NCI-H524 treated with DMSO at 0.1 percent for 48 hours (cell line): Measurements from ENCODE around the gene TMEM184A.

ENCODE experiments used
- DNase-seq: peaks from one replicate; lab custom pipeline; 2025; lab: John Stamatoyannopoulos, UW

The TMEM184A gene

DNA sequence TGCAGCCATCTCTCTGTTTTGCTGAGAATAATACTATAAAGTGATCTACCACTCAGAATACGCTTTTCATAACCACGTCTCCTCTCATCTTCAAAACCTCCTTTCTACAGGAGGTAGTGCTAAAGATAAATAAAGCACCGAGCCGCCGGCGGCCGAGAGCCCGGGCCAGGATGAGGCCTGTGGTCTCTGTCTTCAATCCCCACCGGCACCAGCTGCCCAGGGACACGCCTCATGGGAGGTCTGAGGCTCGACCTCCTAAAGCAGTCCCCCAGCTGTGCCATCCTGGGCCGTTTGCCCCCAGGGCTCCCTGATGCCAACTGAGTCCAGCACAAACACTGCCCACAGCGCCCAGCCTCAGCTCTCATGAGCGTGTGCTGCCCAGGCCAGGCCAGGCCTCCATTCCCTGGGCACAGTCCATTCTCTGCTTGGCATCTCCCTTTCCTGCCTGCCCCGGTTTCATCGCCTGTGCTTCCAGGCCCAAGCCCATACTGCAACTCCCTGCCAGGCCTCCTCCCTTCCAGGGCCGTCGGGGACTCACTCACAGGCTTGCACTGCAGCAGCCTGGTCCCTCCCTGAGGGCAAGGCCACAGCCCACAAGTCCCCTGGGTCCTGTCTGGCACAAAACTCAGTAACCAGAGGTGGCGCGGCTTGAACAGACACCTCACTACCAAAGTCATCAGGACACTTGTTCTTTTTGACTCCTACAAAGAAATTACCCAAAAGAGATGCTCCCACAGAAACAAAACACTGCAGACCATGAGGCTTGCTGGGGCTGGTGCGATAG lies 54.3 kb downstream of the TMEM184A start:
- no peak for DNase-seq

DNA sequence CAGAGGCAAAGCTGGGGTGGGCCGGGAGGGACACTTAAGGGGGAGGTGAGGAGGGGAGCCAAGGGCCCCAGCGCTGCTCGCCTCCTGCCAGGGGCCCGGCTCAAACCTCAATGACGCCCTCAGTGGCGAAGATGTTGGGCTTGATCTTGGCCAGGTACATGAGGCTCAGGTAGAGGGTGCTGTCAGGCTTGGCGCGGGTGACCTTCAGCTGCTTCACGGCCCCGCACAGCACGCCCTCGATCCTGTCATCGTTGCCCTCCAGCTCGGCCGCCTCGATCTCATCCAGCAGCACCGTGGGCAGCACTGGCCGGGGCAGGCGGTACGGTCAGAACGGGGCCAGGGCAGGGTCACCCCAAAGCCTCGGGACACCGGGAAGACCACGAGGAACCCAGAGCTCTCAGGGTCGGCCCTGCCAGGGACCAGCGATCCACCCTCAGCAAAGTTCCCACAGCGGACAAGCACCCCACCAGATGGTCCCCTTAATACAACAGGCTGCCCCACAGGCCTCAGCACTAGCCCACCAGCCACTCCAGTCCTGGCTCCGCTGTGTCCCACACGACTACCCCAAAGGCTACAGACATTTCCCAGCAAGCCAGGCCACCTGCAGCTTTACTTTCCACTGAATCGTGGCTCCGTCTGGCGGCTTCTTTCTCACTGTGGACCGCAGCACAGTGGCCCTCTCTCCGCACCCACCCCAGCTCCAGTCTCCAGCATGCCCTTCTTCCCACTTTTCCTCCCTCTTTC lies 55.8 kb downstream of the TMEM184A start:
- no peak for DNase-seq

DNA sequence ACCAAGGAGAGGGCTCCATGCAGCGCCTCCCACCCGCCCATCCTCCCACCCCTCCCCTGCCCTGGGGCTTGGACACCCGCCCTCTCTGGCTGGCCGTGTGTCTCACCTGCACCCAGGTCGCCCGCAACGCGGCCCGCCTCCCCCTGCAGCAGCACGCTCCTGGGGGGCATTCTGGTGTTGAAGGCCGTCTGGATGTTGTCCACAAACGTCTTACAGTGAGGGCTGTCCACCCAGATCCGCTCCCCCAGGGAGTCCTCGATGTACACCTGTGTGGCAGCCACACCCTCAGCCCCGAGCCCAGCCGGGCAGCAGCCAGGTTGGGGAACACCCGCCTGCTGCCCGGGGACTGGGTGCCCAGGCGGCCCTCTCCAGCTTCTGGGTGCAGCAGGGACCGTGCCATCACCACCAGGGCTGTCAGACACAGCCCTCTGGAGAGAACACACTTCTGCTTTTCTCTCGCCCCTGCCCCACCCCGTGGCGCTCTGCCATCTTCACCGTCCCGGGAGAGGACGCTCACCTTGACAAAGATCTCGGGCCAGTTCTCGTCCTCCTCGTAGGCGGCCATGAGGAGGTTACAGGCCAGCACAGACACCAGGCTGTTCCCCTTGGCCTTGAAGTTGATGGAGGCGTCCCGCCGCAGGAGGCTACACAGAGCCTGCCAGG lies 56.5 kb downstream of the TMEM184A start:
- no peak for DNase-seq

DNA sequence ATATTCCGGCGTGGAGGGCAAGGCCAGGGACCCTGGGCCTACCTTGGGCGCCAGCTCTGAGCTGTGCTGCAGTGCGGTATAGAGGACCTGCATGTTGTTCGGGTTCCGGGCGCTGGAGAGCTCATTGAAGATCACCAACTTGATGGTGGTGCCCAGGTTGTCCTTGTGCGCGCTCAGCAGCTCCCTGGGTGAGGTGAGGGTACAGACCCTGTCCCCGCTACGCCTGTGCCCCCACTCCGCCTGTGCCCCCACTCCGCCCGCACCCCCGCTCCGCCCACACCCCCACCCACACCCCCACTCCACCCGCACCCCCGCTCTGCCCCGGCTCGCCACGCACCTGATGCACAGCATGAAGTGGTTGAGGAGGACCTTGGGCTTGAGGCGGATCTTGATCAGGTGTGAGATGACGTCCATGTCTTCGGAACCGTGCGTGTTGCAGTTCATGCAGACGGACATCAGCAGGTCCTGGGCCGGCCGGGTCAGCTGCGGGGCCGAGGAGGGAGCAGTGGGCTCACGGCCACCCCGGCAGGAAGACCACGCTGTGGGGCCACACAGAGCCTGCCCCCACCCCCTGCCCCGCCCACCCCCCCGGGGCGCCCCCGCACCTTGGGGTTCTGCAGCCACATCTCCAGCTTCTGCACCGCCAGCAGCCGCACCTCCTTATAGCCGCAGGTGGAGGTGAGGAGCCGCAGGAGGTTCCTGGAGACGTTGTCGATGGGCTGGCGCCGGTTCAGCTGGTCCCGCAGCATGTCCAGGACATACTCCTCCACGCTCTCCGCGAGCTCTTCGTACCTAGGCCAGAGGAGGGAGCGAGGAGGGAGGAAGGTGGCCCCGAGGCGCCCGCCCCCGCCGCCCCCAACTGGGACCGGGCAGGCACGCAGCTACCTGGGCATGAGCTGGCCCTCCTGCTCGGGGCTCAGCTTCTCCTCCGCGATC lies 57.4 kb downstream of the TMEM184A start:
- no peak for DNase-seq

DNA sequence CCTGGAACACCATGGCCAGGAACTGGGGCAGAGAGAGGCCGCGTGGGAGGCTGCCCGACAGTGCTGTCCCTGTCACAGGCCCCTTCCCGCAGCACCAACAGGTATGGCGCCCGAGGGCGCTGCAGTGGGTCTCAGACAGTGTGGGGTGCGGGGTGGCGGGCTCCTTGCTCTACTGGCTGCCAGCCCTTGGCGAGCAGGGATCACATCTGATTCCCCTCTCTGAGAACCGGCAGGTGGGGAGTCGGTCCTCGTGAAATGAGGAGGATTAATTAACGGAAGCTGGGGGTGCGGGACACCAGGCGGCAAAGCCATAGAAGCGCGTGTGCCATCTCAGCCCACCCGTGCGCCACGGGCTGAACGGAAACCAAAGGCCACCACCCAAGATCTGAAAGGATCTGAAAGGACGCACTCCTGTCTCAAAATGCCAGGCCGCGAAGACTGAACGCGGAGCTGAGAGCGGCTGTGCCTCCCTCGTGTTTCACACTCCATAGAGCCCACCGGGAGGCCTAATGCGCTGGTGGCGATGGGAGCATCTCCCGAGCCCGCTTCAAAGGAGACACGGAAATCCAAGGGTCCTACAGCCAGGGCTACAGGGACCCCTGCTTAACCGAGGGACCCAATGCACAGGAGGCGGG lies 58.6 kb downstream of the TMEM184A start:
- no peak for DNase-seq

DNA sequence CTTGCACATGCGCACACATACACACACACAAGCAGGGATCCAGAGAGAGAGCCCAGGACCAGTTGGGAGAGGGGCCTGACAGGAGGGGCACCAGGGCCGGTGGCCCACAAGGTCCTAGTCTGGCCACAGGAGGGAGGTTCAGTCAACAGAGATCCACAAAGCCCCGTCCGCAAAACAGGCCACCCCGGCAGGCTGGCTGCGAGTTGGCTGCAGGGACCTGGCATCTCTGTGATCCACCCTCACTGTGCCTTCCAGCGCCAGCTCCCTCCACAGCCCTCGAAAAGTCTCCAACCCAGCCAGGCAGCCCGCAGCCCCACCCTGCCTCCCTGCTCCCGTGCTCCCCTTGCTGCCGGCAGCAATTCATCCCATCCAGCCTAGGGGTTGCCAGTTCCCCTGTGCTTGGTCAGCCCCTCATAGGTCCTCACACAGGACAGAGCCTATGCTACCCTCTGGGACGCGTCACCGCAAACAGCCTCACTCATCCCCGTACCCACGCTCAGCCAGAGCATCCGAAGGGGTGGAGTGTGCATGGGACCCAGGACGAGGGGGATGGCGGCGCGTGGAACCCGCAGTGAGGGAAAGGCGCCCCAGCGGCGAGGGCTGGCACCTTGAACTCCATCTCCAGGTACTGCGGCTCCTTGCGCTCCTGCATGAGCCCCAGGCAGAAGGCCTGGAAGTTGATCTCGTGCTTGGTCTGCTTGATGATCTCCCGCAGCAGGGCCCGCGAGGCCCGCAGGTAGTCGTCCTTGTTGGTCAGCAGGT lies 59.3 kb downstream of the TMEM184A start:
- no peak for DNase-seq

DNA sequence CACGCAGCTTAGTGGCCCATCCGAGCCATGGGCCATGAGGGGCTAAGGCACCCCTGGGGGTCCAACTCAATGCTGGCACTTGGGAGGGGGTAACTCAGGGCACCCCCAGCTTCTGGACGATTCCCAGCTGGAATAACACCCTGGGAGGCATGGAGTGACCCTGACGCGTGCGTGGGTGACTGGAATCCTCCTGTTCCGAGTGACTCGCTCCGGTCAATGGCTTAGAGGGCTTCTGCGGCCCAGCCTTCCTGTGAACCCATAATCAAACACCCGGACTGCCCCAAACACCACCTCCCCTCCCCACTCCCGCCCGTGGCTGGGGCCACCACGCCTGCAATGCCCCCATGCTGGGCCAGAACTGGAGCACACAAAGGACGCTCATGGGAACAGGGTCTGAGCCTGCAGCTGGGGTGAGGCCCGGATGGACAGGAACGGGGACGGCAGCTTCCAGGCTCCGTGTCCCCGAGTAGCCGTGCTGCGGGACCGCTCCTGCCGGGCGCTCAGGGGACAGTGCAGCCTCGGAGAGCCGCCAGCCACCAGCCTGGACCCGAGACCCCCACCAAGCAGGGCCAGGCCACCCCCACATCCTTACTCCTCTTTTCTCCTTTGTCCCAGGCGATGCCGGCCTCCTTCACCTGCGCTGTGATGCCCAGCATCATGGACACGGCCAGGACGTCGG lies 60.3 kb downstream of the TMEM184A start:
- DNase-seq: no peak

DNA sequence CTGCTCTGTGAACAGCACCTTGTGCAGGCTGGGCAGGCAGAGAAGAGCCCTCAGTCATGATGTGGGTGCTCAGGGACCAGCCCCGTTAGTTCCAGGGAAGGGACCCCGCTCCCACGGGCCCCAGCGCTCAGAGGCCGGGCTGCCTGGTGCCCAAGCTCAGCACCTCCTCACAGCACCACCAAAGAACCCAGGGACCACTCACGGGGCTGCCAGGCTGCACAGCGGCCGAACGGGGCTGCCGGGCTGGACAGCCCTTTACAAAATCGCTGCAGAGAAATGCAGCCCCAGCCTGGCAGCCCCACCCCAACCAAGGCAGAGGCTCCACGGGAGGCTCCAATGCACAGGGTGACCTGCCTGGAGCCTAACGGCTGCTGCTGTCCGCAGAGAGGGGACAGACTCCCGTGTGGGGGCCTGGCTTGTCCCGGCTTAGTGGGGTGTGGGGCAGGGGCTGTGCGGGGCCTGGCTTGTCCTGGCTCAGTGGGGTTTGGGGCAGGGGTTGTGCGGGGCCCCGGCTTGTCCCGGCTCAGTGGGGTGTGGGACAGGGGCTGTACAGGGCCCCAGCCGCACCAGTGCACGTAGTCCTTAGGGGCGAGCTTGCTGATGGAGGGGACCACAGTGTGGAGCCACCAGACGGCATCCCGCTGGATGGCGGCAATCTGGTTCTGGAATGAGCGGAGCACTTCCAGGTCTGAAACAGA lies 61.0 kb downstream of the TMEM184A start:
- no peak for DNase-seq

DNA sequence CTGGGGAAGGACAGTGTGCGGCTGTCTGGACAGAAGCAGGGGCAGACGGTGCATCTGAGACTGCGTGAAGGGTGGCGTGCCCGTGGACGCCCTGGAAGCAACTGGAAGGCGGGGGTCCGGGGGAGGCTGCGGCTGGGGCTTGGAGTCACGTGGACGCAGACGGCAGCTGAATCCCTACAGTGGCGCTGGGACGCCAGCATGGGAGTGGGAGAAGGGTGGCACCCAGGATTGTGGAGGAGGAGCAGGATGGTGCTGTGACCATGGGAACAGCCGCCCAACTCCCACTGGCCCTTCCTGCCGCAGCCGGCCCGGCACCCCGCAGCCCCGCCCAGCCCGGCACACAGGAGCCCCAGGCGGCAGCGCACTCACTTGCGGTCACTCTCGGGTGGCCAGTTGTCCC lies 61.6 kb downstream of the TMEM184A start:
- DNase-seq: no peak

DNA sequence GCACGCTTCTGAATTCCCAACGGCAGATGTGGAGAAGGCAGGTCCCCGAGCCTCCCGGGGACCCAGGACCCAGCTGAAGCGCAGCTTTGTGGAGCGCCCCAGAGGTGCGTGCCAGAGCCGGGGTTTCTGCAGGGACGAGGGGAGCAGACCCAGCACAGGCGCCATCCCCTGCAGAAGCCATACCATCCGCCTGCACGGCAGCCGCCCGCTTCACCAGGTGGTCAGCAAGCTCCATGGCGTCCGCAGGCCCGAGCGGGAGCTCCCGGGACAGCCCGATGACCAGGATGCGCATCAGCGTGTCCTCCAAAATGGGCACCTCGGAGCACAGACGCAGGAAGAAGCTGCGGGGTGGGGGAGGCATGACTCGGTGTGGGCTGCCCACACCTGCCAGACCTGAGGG lies 62.4 kb downstream of the TMEM184A start:
- no peak for DNase-seq

DNA sequence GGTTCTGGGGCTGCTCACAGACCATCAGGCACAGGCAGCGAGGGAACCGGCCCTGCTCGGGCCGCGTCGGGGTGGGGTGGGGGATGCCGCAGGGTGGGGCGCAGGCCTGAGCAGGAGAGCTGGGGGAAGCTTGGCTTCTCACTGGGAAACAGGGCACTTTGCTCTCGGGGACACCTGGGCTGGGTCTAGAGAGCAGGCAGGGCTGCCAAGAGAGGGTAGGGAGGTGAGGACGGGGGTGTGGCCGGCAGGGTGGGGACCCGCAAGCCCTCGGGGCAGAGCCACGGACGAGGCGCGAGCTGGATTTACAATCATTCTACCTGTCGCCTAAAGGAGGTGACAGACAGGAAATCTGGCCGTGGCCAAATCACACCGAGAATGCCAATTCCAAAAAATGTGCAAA lies 62.9 kb downstream of the TMEM184A start:
- DNase-seq: no peak

DNA sequence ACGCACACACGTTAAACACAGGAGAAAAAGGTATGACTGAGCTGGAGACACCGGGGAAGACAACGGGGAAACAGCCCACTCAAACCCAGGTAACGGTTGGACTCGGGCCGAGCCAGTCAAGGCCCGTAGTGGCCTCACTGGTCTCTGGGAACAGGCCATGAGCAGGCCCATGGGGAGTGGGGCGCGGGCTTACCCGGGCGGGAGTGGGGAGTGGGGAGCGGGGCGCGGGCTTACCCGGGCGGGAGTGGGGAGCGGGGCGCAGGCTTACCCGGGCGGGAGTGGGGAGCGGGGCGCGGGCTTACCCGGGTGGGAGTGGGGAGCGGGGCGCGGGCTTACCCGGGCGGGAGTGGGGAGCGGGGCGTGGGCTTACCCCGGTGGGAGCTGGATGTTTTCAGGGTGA lies 63.4 kb downstream of the TMEM184A start:
- no peak for DNase-seq
